HEK293T (cell line): Measurements from ENCODE around the gene TMED10.

ENCODE experiments used
- ARNT ChIP-seq: fragments of 450-650 bp; IDR thresholded peaks from 2 replicates; pipeline ENCODE4 v1.6.1; 2017; ENCODE audit warnings: mild to moderate bottlenecking
- BHLHE40 ChIP-seq: fragments of 450-650 bp; IDR thresholded peaks from 2 replicates; pipeline ENCODE4 v1.6.1; 2016; ENCODE audit warnings: mild to moderate bottlenecking, moderate library complexity, borderline replicate concordance
- ELF4 ChIP-seq: fragments of 450-650 bp; IDR thresholded peaks from 2 replicates; pipeline ENCODE4 v1.6.1; 2017; ENCODE audit warnings: antibody characterized with exemption
- FOXK2 ChIP-seq: fragments of 450-650 bp; IDR thresholded peaks from 2 replicates; pipeline ENCODE4 v1.6.1; 2016; ENCODE audit warnings: mild to moderate bottlenecking
- FOXM1 ChIP-seq: fragments of 450-650 bp; IDR thresholded peaks from 2 replicates; pipeline ENCODE4 v1.6.1; 2017; ENCODE audit warnings: mild to moderate bottlenecking, borderline replicate concordance
- L3MBTL2 ChIP-seq: fragments of 450-650 bp; conservative IDR thresholded peaks from 2 replicates; pipeline ENCODE4 v1.6.1; 2016; ENCODE audit warnings: mild to moderate bottlenecking
- LEF1 ChIP-seq: fragments of 450-650 bp; IDR thresholded peaks from 2 replicates; pipeline ENCODE4 v1.6.1; 2017; ENCODE audit warnings: mild to moderate bottlenecking, borderline replicate concordance
- NFRKB ChIP-seq: fragments of 450-650 bp; IDR thresholded peaks from 2 replicates; pipeline ENCODE4 v1.6.1; 2016; ENCODE audit warnings: mild to moderate bottlenecking, moderate library complexity
- SP1 ChIP-seq: fragments of 450-650 bp; IDR thresholded peaks from 2 replicates; pipeline ENCODE4 v1.6.1; 2017
- TARDBP ChIP-seq: fragments of 450-650 bp; IDR thresholded peaks from 2 replicates; pipeline ENCODE4 v1.6.1; 2016
- ZNF384 ChIP-seq: fragments of 450-650 bp; IDR thresholded peaks from 2 replicates; pipeline ENCODE4 v1.6.1; 2016

DNA sequence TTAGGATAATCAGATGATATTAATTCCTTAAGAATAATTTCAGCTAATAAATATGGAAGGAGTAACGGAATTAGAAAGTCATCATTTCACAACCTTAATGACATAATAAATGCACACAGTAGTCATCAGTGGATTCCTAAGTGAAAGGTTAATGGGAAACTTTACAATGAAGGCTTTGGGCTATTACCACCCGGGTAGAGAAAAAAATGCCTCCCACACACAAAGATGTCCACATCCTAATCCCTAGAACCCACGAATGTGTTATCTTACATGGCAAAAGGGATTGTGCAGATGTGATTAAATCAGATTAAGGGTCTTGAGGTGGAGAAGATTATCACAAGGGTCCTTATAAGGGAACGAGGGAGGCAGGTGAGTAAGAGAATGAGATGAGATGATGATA is 5.6 kb downstream of the TMED10 start:
- TF ChIP-seq NFRKB: no peak
- TF ChIP-seq TARDBP: no peak
- no peak for TF ChIP-seq FOXK2
- no peak for TF ChIP-seq ARNT
- TF ChIP-seq SP1: no peak
- TF ChIP-seq ELF4: no peak
- no peak for TF ChIP-seq FOXM1
- no peak for TF ChIP-seq BHLHE40
- no peak for TF ChIP-seq LEF1
- TF ChIP-seq L3MBTL2: no peak
- TF ChIP-seq ZNF384: no peak
